GM21423 (cell line): Measurements from ENCODE around the gene PRKAG2.

Source experiments
- ATAC-seq: cut with Tn5 transposase; IDR thresholded peaks from one replicate; pipeline ENCODE4 v1.9.1; 2021; ENCODE audit warnings: mild to moderate bottlenecking, moderate library complexity; ENCODE audit not compliant: unreplicated experiment

Gene PRKAG2

DNA sequence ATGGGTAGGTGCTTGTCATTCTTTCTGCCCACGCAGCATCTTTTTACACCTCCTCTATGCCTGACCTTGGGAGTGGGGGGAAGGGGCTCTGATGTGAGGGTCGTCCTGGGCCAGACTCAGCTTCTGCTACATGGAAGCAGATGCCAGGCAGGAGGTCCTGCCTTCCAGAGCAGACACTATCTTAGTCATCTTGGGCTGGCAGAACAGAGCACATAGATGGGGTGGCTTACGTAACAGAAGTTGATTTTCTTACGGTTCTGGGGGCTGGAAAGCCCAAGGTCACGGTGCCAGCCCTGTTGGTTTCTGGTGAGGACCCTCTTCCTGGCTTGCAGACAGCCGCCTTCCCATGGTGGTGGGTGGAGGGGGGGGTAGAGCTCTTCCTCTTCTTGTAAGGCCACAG, 159.0 kb downstream of the PRKAG2 start:
- ATAC-seq, result no peak

DNA sequence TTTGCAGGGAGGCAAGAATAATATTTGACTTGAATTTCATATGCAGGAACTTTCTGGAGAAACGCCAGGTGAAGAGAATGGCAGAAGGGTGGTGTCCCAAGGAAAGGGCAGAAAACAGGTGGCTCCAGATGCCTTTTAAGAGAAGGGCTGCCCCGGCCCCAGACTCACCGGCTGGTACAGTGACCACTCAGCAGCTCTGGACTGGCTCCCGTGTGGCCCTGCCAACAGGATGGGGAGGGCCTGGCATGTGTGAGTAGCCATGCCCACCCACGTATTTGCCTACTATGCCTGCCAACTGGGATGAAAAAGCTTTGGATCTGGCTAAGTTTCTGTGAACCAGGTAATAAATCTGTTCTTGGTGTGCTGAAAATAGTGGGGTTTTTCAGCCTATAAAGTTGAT, 159.5 kb downstream of the PRKAG2 start:
- ATAC-seq, result no peak

DNA sequence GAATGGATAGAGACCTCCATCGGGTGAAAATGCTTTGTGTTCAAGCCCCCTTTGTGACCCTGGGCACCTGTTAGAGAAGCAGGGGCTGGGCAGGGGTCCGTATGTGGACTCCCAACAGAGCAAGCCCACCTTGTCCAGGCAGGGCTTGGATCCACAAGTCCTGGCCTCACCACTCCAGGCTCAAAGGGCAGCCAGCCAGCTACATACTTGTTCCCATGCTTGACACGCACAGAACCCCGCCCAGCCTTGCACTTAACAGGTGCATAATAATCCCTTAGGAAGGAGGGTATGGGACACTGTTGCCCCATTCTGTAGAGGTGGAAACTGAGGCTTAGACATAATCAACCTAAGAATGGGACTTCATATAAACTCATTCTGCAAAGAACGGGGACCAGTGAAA, 160.6 kb downstream of the PRKAG2 start:
- ATAC-seq, result no peak

DNA sequence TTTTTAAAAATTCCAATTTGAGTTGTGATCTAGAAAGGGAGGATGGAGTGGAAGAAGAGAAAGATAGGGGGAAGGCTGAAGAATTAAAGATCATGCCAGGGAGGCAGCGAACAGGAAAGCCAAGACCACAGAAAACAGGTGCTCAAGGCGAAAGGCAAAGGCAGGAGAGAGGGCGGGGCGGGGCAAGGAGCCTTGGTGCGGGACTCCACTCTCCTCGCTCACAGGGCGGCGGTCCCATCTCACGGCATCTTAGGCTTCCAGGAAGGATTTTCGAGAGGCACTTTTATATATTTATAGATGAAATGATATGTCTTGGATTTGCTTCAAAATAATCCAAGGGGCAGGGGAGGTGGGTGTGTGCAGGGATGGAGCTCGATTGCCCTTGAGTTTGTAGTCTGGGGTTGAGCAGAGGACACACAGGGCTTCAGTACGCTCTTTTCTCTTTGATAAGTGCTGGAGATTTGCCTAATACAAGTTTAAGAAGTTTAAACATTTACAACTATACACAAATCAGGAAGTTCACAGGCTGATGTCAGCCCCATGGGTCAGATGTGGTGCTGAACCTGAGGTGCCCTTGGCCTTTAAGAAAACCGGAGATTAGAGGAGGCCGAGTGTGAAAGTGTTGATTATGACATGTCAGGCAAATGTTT, 161.1 kb downstream of the PRKAG2 start:
- no peak for ATAC-seq

DNA sequence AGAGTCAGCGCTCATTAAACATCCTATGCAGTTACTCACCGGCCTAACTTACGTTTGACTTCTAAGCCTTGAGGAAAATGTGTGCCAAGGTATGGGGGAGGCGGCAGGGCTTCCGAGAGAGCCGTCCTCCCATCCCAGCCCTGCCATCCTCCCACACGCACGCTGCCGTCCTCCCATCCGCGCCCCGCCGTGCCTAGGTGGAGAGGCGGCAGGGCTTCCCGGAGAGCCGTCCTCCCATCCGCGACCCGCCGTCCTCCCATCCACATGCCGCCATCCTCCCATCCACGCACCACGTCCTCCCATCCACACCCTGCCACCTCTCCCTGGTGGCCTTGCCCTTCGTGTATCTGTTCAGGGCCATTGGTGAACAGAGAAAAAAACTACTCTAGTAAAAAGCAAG, 162.7 kb downstream of the PRKAG2 start:
- ATAC-seq, result no peak

DNA sequence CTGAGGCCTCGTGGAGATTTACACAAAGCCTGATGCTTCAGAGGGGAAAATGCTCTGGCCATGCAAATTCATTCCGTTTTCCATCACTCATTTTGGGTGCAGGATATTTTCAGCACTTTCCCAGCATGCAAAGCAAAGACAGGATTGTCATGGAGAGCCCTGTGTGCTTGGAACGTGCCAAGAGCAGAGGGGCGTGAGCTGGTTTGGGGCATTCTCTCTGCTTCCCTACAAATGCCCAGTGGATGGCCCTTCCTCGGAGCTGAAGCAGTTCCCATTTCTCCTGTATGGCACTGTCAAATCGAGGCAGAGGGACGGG, 164.1 kb downstream of the PRKAG2 start:
- ATAC-seq, result no peak

DNA sequence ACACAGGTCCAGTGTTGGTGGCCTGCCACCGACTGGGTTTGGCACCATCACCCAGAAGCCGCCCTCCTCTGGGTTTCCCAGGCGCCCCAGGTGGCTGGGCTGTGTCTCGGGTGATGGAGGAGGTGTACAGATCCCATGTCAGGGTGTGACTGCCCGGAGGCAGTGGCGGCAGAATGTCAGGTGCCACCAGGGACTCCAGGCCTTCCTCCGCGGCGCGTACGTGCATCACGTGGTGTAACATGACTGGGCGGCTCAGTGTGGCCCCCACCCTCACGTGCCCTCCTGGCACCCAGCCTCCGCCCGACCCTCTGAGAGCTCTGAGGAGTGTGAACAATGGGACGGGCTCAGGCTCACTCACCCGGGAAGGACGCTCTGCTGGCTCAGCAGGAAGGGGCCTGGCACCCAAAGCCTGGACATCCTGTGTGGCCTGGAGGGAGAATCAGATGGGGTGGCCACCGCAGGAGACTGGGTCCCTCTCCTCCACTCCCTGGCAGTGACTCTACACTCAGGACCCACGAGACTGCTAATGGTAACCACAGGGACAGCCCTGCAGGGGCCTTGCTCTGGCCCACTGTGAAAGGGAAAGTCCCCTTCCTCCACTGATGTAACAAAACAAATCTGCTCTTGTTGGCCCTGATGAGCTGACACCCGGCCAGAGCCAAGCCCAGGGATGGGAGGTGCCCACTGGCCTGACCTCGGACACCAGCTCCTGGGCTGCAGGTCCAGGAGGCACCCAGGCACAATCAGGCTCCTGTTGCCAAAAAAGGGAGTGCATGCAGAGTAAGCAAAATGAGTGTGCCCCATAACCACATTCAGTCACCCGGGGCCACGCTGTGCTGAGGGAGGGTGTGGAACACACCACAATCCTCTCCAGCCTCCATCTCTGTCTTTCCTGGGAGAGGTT, 164.8 kb downstream of the PRKAG2 start:
- no peak for ATAC-seq

DNA sequence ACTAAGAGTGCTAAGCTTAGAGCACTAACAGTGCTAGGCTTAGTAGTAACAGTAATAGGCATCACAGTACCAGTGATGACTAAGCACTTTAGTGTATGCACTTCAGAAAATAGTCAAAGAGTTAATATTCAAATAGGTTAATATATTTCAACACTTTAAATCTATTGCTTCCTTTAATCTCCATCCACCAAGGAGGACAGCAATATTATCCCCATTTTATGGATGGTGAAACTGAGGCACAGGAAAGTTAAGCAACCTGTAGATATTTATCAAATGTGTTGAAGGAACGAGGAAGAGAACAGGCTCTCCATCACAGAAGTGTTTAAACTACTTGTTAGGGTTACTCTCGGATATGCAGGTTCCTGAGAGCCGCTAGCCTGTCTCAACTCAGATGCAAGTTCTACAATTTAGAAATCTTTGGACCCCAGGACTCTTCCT, 165.5 kb downstream of the PRKAG2 start:
- ATAC-seq, result no peak

DNA sequence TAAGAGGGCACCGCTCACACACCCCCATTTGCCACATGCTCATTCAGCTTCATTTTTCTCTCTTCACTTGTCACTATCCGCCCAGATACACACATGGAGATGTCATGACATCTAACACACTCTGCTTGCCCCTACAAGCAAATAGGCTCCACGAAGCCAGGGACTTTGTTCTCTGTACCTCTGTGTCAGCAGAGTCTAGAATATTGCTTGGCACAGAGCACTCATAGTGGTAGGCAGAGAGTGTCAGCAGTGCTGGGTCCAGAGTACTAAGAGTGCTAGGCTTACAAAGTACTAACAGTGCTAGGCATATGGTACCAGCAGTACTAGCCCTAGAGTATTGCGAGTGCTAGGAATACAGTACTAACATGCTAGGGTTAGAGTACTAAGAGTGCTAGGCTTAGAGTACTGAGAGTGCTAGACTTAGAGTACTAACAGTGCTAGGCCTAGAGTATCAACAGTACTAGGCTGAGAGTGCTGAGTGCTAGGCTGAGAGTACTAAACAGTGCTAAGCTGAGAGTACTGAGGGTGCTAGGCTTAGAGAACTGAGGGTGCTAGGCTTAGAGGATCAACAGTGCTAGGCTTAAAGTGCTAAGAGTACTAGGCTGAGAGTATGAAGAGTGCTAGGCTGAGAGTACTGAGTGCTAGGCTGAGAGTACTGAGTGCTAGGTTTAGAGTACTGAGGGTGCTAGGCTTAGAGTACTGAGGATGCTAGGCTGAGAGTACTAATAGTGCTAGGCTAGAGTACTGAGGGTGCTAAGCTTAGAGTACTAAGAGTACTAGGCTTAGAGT, 166.1 kb downstream of the PRKAG2 start:
- ATAC-seq, result no peak

DNA sequence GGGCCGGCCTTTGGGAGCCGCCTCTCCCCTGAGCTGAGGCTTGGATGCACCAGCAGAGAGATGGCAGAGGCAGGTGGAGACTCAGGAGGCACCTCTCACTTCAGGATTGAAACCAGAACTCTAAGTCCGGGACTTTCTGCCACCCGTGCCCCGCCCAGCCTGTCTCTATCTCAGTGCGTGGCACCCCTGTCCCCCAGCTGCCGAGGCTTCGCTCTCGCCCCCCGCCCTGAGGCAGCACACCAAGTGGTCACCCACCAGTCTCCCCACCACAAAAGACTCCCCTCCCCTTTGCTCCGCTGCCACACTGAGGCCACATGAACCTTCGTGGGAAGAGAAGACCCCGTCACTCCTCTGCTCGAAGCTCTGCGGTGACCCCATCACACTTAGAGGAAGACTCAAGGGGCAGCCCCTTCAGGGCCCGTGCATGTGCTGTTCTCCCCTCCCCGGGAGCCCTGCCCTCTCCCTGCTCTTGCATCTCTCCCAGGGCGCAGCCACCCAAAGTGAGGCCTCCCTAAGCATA, 166.7 kb downstream of the PRKAG2 start:
- no peak for ATAC-seq

DNA sequence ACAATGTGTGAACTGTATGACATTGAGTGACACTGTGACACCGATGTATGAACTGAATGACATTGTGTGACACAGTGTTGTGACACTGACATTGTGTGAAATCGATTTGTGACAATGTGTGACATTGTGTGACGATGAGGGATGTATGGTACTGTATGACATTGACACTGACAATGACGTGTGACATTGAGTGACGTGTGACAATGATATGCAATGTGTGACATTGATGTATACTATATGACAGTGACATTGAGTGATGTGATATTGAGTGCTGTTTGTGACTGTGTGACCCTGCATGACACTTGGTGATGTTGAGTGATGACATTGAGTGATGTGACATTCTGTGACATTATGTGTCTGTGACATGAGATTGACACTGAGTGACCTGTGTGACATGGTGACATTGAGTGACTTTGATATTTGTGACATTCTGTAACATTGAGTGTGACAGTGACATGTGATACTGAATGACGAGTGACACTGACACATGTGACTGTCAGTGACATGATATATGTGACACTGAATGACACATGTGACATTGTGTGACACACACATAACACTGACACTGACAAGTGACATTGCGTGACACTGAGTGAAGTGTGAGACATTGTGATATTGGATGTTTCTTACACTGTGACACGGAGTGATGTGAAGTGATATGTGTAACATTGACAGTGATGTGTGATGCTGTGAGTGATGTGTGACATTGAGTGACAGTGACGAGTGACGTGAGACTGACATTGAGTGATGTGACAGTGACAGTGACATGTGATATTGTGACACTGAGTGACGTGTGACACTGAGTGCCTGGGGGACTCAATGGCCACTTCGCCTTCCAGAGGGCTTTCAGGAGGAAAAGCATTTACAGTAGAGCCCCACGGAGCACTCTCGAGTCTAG, 167.5 kb downstream of the PRKAG2 start:
- ATAC-seq, result no peak

DNA sequence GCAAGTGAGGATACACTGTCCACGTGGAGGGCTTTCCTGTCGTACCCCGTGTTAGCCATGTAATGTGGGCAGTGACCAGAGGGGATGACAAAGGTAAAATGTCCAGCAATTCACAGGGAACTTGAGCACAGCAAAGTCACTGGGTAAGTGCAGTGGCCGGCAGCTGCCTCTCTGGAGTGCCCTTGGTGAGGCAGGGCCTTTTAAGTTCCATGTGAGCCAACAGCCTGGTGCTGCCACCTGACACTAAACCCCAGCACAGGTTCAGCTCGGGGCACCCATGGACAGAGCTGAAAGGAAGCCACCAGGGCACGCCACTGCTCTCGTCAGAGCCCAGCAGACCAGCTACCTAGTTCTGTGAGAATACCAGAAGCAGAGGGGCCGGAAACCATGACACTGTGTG, 168.3 kb downstream of the PRKAG2 start:
- ATAC-seq, result no peak

DNA sequence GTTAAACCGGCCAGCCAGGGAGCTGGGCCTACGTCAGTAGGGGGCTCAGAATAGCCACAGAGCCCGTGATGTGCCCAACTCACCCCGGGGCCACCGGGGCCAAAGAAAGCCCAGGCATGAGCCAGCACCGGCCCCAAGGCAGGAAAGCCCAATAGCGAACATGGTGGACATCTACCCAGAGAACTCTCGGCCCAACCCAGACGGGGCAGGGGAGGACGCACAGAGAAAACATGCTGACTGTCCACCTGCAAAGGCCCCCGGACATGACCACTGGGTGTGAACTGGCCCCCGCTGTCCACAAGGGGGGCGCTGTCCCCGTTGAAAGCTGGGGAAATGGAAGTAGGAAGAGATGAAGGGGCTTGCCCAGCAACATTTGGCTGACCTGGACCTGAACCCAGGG, 169.2 kb downstream of the PRKAG2 start:
- ATAC-seq, result no peak

DNA sequence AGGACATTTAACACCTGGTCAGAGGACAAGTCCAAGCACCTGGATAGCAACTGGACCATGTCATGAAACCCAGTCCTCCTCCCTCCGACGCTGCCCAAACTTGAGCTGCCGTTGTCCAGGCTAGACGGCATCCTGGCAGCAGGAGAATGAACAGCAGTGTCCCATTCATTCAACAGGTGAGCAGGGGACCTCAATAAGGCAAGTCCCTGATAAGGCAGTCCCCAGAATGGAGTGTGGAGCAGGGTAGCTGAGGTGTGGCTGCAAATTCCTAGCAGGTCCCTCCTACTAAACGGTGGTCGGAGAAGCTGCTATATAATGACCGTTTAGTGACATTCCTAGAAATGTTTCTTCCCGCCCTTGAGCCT, 169.8 kb downstream of the PRKAG2 start:
- no peak for ATAC-seq

DNA sequence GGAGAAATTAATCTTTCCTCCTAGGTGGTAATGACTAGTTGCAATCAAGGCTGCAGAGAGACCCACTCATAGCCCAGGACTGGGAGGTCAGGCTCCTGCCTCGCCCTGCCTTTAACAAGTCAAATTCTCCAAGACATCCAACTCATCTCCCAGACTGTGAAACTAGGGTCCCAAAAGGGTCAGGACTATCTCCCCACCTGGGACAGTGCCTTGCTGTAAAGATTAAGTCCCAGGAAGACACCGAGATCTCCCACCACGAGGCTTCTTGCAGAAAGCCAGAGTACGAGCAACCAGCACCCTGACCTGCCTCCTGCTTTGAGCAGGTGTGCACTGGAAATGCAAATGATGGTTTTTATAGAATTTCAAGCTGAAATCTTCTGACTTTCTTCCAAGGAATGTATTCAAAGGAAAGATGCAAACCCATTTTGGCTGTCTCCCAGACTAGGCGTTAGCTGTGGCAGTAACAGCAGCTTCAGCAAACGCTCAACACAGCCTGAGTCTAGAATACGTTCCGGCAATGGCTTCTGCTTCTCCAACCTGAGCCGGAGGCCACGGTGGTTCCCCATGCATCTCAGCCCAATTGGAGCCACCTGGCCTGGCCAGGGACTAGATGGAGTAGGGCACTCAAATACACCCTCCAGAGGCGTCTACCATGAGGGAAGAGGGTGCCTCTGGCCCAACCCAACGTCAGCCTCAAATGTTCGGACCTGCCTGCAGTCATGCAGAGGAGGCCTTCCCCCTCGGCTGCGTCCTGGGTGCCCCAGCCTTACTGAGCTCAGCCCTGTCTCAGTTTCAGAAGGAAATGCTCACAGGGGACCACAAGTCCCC, 170.4 kb downstream of the PRKAG2 start:
- no peak for ATAC-seq

DNA sequence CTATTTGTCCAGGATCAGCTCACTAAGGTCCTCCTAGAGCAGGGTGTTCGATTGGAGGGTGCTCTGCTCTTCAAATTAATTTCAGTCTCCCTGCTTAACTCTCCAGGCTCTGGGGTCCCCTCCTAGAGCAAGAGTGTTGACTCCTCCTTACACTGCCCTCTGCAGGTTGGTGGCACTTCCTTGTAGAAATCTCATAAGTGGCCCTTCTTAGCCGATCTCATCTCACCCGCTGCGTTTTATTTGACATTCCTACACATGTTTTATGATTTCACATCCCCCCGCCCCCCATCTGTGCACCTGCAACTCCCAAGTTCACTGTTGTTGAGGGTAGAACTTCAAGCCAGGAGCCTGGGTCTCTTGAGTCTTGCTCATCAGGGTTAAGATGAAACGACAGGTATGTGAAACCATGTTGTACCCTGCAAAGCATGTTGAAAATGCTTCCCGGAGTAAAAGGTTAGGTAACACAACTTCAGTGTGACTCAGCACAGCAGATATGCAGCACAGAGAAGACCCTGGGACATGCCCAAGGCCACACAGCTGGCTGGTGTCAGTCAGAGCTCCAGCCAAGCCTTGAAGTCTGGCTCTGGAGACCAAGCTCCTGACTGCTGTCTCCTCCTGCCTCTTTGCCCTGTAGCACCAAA, 171.2 kb downstream of the PRKAG2 start:
- no peak for ATAC-seq

DNA sequence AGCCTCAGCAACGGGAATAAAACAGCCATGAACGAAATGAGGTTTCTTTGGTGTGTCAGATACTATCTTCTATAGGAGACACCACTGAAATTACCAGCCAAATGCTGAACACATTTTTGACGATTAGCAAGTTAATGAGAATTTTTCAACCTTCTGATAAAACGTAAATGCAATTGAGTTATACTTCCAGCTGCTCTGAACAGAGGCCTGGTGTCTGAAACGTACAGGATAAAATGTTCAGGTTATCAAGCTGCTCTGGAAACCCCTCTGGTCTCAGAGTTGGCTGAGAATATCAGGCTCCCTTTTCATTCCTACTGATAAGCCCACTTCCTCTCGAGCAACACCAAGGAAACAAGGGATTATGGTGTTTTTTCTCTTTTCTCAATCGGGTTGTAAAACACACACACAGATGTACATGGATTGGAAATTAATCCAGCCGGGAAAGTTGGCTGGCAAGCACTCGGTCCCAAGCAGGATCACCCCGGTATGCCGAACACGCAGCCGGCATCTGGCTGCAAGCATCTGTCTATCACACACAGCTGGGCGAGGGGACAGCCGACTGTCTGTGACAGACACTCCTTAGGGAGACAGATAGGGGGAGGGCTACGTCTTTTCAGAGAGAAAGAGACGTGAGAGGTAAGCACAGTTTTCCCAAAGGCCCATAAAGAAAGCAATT, 171.8 kb downstream of the PRKAG2 start:
- ATAC-seq, result no peak

DNA sequence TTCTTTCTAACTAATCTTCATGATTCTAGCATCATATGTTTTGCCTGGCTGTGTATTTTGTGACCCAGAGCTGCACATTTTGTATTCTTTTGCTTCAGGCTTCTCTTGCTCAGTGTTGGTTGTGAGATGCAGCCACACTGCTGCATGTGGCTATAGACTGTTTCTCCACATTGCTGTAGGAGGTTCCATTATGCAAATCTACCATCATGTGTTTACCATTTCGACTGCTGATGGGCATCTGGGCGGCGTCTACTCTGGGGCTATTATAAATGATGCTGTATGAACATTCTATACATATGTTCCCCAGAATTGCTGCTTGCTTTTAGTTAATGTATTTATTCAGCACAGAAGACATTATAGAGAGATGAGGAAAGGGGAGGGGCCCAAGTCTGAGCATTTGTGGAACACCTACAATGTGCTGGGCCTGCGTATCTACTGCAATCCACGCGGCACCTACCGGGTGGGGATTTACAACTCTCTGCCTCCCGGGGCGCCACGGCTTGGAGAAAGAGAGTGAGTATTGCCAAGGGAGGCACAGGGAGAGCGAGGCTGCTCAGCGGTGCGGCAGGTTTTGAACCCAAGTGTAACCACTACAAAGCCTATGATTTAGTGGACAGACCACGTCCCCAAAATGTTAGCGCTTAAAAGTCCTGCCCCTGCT, 172.5 kb downstream of the PRKAG2 start:
- no peak for ATAC-seq
